ENCODE results near the gene ADGRD1.

DNA sequence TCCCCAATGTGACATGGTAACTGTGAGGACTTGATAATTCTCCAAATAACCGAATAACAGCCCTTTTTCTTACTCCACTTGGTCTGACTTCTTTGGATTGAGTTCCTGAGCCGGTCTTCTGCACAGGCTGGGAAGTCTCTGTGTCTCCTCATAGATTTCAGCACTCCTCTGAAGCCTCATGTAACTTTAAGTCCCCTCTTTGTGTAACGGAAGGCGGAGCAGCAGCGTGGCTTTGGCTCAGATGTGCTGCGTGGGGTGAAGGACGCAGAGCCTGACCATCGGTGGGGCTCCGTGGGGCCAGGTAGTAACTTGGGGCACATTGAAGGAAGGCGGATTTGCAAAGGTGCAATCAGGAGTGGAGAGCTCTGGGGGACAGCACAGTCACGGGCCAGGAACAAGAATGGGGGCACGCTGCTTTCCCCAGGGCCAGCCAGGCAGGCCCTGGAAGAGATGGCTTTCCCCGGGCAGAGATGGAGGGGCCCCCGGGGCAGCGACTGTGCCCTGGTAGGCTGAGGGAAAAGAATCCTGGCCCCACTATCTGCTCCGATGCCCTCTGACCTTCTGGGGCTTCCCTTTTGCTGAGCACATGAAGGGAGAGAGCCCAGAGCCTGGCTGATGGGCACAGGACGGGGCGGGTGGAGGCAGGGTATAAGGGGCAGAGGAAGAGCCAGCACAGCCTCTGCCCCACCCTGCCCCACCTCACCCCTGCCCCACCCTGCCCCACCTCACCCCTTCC lies 56.9 kb downstream of the ADGRD1 start:
- TF ChIP-seq GABPA (IDR thresholded peaks at IDR 0.05; ENCODE audit: low read depth) (no peak), CTCF (IDR thresholded peaks at IDR 0.05) (no peak), RFX5 (IDR thresholded peaks at IDR 0.05; ENCODE audit: low read length) (no peak), YY1 (IDR thresholded peaks at IDR 0.05; ENCODE audit: low read depth) (no peak), NFIC (IDR thresholded peaks at IDR 0.05; ENCODE audit: borderline replicate concordance) (no peak), MXI1 (IDR thresholded peaks at IDR 0.05; ENCODE audit: low read depth, low read length) (no peak), EZH2phosphoT487 (IDR thresholded peaks at IDR 0.05; ENCODE audit: borderline replicate concordance, low read depth) (no peak), FOXJ3 (CRISPR knock-in tag; IDR thresholded peaks at IDR 0.05) (no peak), EP300 (IDR thresholded peaks at IDR 0.05; ENCODE audit: borderline replicate concordance in 1 of 2, low read depth in 1 of 2, low read length in 1 of 2) (no peak), POLR2AphosphoS5 (IDR thresholded peaks at IDR 0.05; ENCODE audit: low read depth, low read length) (no peak), JUND (IDR thresholded peaks at IDR 0.05) (no peak), FOXM1 (IDR thresholded peaks at IDR 0.05; ENCODE audit: low read depth) (no peak)
- TF ChIP-seq, protein P1, sequence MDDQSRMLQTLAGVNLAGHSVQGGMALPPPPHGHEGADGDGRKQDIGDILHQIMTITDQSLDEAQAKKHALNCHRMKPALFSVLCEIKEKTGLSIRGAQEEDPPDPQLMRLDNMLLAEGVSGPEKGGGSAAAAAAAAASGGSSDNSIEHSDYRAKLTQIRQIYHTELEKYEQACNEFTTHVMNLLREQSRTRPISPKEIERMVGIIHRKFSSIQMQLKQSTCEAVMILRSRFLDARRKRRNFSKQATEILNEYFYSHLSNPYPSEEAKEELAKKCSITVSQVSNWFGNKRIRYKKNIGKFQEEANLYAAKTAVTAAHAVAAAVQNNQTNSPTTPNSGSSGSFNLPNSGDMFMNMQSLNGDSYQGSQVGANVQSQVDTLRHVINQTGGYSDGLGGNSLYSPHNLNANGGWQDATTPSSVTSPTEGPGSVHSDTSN (IDR thresholded peaks at IDR 0.05): no peak
- TF ChIP-seq, protein P2, sequence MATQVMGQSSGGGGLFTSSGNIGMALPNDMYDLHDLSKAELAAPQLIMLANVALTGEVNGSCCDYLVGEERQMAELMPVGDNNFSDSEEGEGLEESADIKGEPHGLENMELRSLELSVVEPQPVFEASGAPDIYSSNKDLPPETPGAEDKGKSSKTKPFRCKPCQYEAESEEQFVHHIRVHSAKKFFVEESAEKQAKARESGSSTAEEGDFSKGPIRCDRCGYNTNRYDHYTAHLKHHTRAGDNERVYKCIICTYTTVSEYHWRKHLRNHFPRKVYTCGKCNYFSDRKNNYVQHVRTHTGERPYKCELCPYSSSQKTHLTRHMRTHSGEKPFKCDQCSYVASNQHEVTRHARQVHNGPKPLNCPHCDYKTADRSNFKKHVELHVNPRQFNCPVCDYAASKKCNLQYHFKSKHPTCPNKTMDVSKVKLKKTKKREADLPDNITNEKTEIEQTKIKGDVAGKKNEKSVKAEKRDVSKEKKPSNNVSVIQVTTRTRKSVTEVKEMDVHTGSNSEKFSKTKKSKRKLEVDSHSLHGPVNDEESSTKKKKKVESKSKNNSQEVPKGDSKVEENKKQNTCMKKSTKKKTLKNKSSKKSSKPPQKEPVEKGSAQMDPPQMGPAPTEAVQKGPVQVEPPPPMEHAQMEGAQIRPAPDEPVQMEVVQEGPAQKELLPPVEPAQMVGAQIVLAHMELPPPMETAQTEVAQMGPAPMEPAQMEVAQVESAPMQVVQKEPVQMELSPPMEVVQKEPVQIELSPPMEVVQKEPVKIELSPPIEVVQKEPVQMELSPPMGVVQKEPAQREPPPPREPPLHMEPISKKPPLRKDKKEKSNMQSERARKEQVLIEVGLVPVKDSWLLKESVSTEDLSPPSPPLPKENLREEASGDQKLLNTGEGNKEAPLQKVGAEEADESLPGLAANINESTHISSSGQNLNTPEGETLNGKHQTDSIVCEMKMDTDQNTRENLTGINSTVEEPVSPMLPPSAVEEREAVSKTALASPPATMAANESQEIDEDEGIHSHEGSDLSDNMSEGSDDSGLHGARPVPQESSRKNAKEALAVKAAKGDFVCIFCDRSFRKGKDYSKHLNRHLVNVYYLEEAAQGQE (IDR thresholded peaks at IDR 0.05; ENCODE audit: low read depth, low read length): no peak

All from SK-N-SH (cell line).